H1 (cell line): Measurements from ENCODE around the gene CCBE1. TPM values are rescaled to one million over a fixed set of nuclear protein-coding genes. Genes with fewer than 3 reads are reported as not detected.

Experiments
- SAP30 ChIP-seq: fragments of 300-600 bp; sonication (generic); IDR thresholded peaks from 2 replicates; pipeline ENCODE4 v1.7.1; 2012; ENCODE audit warnings: low read length, moderate library complexity, mild to moderate bottlenecking, inconsistent platforms; ENCODE audit not compliant: insufficient read depth, insufficient replicate concordance
- polyA plus RNA-seq, 7 experiments: library from polyadenylated mRNA; depleted of rRNA in 3 of 7; stranded (reverse) in 5 of 7; unstranded in 2 of 7; fragments of >200 nt in 5 of 7; fragments of 200-250 nt in 2 of 7; gene quantifications; 1 replicate in 5 of 7; 2 replicates in 1 of 7; 4 replicates in 1 of 7; pipeline versions ENCODE4 v1.2.1 to v1.2.3, GENCODE V29; 2011 to 2013; ENCODE audit warnings: missing spikeins in 2 of 7, mixed read lengths in 2 of 7
- total RNA-seq: library from RNA; stranded (reverse); fragmentation: NEBNext Ultra II Directional; extraction: Animal tissue kit (Norgen Biotek cat#: 25700); gene quantifications from 2 replicates; pipeline ENCODE4 v1.2.1, GENCODE V29; 2021

CCBE1 gene
- total and polyA plus RNA-seq, 2 of the 8 experiments (the other 6 are each of a cell fraction or from before 2014, with no cell fraction given): 2.1 to 2.6 TPM

- no peak for TF ChIP-seq SAP30
Measured at GRCh38 chr18:59455728-59456276, 241.4 kb downstream of the CCBE1 start (continued).
